GM19452 (cell line): ENCODE data around the gene TFCP2.
"Not testable (repeated sequence)": the region's sequence is repeated elsewhere in the genome, so short reads cannot be mapped to it uniquely, and the experiment has no call there.

Experiments used
- ATAC-seq: cut with Tn5 transposase; IDR thresholded peaks from one replicate; pipeline ENCODE4 v1.9.1; 2021; ENCODE audit not compliant: unreplicated experiment

TFCP2 gene

GRCh38 chr12:51085757-51086156 is 87.2 kb downstream of the TFCP2 start:
- no peak for ATAC-seq

GRCh38 chr12:51083126-51083833 is 89.7 kb downstream of the TFCP2 start, which contains the start of gene CSRNP2:
CSRNP2 (minus strand) TSS chr12:51083596; CDS start chr12:51076561, 7,035 bp downstream.
- peak; percentile 96 for ATAC-seq

DNA sequence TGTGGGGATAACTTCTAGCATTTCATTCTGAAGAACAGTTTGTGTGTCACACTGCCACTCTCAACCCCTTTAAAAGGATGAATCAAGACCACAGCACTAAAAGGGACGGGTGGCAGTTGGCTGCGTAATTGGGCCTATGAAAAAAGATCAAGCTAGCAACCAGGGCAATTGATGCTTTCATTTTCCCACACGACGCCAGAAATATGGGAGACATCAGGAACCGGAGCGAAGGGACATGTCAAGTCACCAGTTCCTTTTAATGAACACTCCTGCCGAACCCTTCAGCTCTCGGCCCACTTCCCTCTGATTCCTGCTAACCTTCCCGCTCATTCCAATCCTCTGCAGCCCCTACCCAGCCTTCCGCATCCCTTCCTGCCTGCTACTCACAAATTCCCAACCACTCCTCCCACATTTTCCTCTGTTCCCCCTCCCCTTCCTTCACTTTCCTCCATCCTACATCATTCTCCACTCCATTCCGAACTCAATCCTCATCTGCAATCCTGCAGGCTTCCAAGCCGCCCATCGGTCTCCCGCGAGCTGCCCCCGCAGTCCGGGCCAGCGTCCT is 90.3 kb downstream of the TFCP2 start:
- peak; percentile 1 for ATAC-seq

GRCh38 chr12:51081421-51081820 is 91.5 kb downstream of the TFCP2 start:
- ATAC-seq: no peak

DNA sequence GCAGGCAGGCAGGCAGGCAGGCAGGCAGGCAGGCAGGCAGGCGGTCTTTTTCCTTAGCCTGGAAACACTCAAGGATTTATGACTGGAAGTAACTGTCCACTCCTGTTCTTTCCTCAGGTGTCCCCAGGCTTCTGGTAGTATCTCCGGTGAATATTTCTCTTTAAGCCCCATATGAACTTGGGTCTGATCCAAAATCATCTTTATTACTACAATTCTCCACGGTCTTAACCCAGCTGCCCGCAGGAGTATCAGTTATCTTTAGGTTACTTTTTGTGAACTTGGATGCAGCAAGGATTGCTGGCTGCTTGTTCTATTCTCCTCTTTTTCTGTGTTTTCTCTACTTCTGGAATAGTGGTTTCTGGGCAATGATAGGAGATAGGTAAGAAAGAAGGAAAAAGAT is 92.8 kb downstream of the TFCP2 start:
- ATAC-seq: no peak

DNA sequence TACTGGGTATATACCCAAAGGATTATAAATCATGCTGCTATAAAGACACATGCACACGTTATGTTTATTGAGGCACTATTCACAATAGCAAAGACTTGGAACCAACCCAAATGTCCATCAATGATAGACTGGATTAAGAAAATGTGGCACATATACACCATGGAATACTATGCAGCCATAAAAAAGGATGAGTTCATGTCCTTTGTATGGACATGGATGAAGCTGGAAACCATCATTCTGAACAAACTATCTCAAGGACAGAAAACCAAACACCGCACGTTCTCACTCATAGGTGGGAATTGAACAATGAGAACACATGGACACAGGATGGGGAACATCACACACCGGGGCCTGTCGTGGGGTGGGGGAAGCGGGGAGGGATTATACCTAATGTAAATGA is 94.1 kb downstream of the TFCP2 start:
- ATAC-seq: not testable (repeated sequence)

- ATAC-seq: not testable (repeated sequence)
Observed at GRCh38 chr12:51078346-51078745, 94.6 kb downstream of the TFCP2 start.

- no peak for ATAC-seq
Observed at GRCh38 chr12:51077930-51078329, 95.0 kb downstream of the TFCP2 start.

DNA sequence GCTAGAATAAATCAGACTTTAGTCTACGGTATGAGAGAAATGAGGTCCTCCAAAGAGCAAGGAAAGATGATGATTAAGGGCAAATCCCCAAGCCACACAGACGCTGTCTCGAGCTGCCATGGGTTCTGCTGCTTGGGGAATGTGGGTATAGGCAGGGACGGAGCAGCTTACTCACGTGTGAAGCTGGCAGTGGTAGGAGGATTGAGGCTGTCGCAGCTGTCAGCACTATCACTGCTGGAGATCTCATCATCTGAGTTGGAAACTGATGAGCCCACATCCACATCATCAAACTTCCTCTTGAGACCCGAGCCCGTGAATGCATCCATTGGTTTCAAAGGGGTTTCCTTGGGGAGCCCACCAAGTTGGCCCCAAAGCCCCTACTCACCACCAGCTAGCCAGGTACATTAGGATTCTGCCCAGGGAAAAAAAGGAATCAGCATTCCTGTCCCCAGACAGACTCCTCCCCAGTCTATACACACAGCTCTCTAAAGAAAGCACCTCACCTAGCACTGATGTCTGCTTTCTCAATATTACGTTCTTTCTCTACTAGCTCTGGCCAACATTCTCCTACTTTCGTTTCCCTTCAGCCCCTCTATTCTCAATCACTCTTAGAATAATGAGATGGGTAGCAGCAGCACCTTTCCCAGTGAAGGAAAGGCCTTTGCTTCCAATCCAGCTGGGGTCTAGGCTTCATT is 96.6 kb downstream of the TFCP2 start:
- ATAC-seq: no peak

DNA sequence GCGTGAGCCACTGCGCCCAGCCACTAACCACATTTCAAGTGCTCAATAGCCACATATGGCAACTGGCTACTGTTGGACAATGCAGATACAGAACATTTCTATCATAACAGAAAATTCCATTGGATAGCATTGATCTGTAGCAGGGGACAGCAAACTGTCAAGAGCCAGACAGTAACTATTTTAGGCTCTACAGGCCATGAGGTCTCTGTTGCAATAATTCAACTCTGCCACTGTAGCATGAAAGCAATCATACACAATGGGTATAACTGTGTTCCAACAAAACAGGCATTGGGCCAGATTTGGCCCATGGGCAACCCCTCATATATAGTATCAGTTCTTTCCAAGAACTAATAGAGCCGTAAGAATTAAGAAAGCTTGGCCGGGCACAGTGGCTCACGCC is 97.5 kb downstream of the TFCP2 start:
- no peak for ATAC-seq

DNA sequence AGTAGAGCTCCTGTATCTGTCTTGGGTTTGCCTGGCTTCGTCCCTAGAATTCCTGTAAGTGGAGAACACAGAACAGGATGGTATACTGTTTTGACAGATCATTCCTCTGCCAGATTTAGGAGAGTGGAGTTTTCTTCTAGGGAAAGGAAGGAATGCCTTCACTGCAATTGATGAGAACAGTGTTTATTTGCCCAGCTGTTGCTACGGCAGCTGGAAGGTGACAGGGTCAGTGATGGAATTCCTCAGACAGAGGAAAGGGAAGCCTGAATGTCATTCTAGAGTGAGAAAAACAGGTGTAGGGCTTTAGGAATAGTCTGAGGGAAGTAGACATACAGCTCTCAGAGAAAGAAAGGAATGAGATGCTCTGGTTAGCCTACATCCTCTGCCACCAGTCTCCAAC is 101.3 kb downstream of the TFCP2 start:
- ATAC-seq: no peak

DNA sequence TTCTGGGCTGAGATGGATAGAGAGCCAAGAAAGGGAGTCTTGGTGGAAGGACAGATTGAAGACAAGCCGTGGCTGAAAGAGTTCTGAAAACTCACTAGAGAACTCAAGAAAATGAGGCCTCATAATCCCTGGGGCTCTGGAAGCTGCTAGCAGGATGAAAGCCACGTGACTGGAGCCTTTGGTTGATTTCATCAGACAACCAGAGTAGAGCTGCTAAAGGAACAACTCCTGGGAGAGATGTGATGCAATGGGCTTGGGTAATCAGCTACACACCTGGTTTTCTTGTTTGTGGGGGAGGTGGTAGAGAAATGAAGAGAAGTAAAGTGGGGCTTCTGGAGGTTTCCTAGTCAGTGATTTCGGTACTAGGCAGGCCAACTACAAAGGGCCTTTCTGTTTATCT is 102.9 kb downstream of the TFCP2 start:
- ATAC-seq: no peak

DNA sequence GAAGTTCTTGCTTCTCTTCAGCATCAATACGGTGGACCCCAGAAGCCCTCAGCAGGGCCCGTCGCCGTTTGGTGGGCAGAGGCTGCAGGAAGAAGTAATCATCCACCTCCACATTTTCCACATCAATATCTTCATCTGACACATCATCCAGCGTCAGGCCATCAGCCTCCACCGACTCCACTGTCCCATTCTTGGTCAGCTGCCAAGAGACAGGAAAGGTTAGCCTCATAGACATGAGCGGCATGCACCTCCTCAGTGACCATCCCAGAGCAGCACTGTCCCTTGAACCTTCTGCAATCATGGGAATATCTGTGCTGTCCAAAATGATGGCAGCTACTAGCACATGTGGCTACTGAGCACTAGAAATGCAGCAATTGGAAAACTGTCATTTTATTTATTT is 105.2 kb downstream of the TFCP2 start:
- no peak for ATAC-seq

DNA sequence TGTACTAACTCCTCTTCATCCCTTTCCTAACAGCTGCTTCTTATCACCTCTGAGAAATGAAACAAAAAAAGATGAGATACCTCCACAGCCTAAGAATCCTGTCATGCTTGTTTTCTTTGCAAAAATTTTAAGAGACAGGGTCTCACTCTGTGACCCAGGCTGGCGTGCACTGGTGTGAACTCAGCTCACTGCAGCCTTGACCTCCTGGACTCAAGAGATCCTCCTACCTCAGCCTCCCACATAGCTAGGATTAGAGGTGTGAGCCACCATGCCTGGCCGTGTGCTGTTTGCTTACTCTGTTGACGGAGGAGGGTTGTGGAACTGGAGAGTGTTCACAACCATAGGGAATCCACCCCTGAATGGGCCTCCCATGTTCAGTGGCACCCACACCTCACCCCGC is 105.7 kb downstream of the TFCP2 start:
- ATAC-seq: no peak

DNA sequence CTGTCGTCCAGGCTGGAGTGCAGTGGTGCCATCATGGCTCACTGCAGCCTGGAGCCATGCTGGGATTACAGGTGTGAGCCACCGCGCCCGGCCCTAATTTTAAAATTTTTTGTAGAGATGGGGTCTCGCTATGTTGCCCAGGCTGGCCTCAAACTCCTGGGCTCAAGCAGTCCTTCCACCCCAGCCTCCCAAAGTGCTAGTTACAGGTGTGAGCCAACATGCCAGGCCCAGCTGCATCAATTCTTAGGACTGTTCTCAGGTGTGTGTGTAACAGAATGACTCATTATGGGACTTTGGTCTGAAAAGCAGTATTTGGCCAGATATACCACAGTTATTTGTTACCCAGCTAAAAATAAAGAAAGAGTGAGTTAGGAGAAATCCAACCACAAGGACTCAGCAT is 107.4 kb downstream of the TFCP2 start:
- no peak for ATAC-seq

DNA sequence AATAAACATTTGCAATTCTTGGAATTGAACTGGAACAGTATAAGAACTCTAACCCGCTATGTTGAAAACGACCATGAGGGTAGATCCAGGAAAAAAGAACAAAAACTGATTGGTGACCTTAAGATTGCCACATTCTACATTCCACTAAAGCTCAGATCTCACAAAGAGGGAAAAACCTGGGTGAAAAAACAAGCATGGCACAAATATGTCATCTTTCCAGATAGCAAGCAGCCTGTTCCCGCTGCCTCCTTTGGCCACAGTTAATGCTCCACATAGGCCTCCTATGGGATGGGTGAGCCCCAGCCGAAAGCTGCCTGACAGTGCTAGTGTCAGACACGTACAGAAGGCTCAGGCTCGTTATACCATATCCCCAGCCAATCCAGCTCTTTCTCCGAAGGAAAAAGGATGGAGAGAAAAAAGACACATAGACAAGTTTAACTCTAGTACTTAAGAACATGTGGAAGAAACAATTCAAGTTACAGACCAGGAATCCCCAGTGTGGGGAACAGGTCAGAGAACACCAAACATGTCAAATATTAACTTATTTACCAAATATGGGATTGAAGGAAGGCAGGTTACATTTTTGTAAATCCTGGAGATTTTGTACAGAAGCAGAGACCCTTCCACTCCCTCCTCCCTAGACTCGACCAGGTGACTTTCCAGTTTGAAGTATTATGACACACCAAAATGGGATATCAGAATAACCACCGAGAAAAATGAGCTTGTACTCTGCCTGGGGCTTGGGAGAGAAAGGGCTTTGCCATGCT is 110.1 kb downstream of the TFCP2 start:
- no peak for ATAC-seq

GRCh38 chr12:51059086-51059485 is 113.8 kb downstream of the TFCP2 start:
- no peak for ATAC-seq

DNA sequence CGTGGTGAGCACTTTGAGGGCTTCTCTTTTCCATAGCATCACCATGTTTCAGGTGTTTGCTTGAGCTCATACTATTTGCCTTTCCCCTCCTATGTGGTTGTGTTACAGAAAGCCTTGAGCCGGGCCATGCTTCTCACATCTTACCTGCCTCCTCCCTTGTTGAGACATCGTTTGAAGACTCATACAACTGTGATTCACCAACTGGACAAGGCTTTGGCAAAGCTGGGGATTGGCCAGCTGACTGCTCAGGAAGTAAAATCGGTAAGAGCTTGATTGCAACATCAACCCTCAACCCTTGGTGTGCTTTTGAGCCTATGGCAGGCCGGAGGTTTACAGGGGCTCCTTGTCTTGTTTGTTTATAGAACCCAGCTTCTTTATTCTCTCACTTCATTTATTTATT is 116.7 kb downstream of the TFCP2 start:
- no peak for ATAC-seq

- ATAC-seq: no peak
Observed at GRCh38 chr12:51055060-51055459, 117.9 kb downstream of the TFCP2 start.

DNA sequence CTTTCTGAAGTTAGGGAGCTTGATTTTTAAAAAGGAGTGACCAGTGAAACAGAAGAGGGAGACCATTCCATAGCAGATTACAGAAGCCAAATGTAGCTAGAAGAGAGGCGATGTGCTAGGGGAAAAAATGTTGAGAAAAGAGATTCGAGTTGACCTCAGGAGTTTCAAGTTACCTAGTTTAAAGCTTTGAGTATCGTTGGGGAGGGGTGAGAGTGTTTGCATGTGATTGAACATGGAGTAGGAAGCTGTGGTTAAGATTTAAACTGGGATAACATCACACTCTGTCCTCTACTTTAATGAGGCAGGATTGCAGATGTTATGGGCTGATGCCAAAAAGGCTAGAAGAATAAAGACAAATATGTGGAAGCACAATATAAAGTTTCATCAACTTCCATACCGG is 121.1 kb downstream of the TFCP2 start:
- ATAC-seq: no peak

DNA sequence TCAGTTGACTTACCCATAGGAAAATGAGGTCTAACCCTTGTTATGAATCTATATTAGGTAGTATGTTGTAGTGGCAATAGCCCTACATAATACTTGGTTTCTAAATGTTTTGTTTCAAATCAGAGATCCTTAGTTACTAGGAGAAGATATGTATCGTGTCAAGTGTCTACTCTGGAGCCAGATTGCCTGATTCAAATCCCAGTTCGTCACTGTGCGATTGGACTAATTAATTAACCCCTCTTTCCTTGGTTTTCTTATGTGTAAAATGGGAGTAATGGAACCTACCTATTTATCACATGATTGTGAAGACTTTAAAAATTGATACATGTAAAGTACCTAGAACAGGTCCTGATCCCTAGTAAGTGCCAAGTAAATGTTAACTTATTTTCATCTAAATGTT is 123.4 kb downstream of the TFCP2 start:
- ATAC-seq: no peak
